Uterus (tissue), 4 donors: ENCODE measurements around the gene OR1J2. TPM values are rescaled to one million over a fixed set of nuclear protein-coding genes. Genes with fewer than 3 reads are reported as not detected.

Experiments used
- DNase-seq, 2 donors: peaks; one replicate each; pipeline ENCODE4 v3.0.0-alpha.2; 2019 to 2020
- H3K27ac ChIP-seq, 2 donors: fragments of 200-600 bp; sonication (generic); 1 replicate in 1 of 2; 2 replicates in 1 of 2; pipeline ENCODE4 v1.5.1; 2016 to 2018
- H3K27me3 ChIP-seq, 2 donors: fragments of 200-600 bp; sonication (generic); one replicate each; pipeline ENCODE4 v1.5.1; 2018 to 2019; ENCODE audit warnings: control low read depth in 1 of 2
- H3K36me3 ChIP-seq, 2 donors: fragments of 200-600 bp; sonication (generic); one replicate each; pipeline ENCODE4 v1.5.1; 2019; ENCODE audit warnings: control low read depth in 1 of 2
- H3K4me1 ChIP-seq, 2 donors: fragments of 200-600 bp; sonication (generic); one replicate each; pipeline ENCODE4 v1.5.1; 2018 to 2019; ENCODE audit warnings: control low read depth in 1 of 2
- H3K4me3 ChIP-seq, 2 donors: fragments of 200-600 bp; sonication (generic); 1 replicate in 1 of 2; 2 replicates in 1 of 2; pipeline ENCODE4 v1.5.1; 2018 to 2019; ENCODE audit warnings: mild to moderate bottlenecking in 1 of 2
- H3K9me3 ChIP-seq, 2 donors: fragments of 200-600 bp; sonication (generic); one replicate each; pipeline ENCODE4 v1.5.1; 2019; ENCODE audit warnings: control low read depth in 1 of 2
- CTCF ChIP-seq, 4 experiments: fragments of 200-600 bp in 2 of 4; fragments of 450-650 bp in 2 of 4; sonication (generic) in 2 of 4; IDR thresholded peaks; one replicate each; pipeline ENCODE4 v1.5.1; 2016 to 2019; ENCODE audit warnings: antibody characterized with exemption in 4 of 4, mild to moderate bottlenecking in 2 of 4, moderate library complexity in 1 of 4
- POLR2A ChIP-seq, 2 donors: fragments of 450-650 bp; IDR thresholded peaks; one replicate each; pipeline ENCODE4 v1.6.1; 2016; ENCODE audit warnings: antibody characterized with exemption in 2 of 2, mild to moderate bottlenecking in 1 of 2, moderate library complexity in 1 of 2
- intact Hi-C: fragments of 100-400 bp; cut with DNase I; formaldehyde crosslinking; loops from one replicate; pipeline ENCODE4 v1.15.1; 2023; ENCODE audit warnings: low total_unique reads
- total RNA-seq, 4 donors: library from RNA; depleted of rRNA in 3 of 4; stranded (reverse); fragments of >200 nt in 3 of 4; gene quantifications; one replicate each; pipeline versions ENCODE4 v1.1.0 to v1.2.4, GENCODE V29; 2014 to 2023
- donor health status: DM: yes; HTN: yes; CAD: no.

Gene OR1J2
- not detected for total RNA-seq

DNA sequence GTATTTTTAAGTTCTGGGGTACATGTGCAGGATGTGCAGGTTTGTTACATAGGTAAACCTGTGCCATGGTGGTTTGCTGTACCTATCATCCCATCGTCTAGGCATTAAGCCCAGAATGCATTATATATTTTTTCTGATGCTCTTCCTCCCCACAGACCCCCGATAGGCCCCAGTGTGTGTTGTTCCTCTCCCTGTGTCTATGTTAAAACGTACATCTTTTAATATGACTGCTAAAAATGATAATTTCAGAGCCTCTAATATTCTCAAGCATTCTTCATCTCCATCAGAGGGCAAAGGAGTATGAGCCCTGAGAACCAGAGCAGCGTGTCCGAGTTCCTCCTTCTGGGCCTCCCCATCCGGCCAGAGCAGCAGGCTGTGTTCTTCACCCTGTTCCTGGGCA is at the start of gene OR1J2:
Gene OR1J2, plus strand, starts transcription at position 301 of the 400 bp plus-strand sequence. Its CDS starts 0 bp downstream, at position 301.
- no peaks in the 10 kb centered on the region for H3K4me1 ChIP-seq
- no peak for DNase-seq
- intact Hi-C loops = no loop called here
- no peaks in the 10 kb centered on the region for H3K27me3 ChIP-seq
- H3K27ac ChIP-seq = no peak within 1 kb of the TSS
- H3K9me3 ChIP-seq = no peaks in the 10 kb centered on the region
- TF ChIP-seq POLR2A (IDR thresholded peaks at IDR 0.05) (no peak), CTCF (IDR thresholded peaks at IDR 0.05) (no peak)
- no peak within 1 kb of the TSS for H3K4me3 ChIP-seq
- H3K36me3 ChIP-seq = no peaks in the 10 kb centered on the region

GRCh38 chr9:122463828-122464632 is 46.6 kb upstream of the OR1J2 start:
- no peak for DNase-seq
- intact Hi-C loops = no loop called here
- Histone ChIP-seq H3K9me3 (no peaks in the 10 kb centered on the region), H3K36me3 (no peaks in the 10 kb centered on the region), H3K27me3 (no peaks in the 10 kb centered on the region), H3K27ac (no peak overlapping the region), H3K4me1 (no peaks in the 10 kb centered on the region), H3K4me3 (no peak overlapping the region)
- TF ChIP-seq CTCF (IDR thresholded peaks at IDR 0.05) (no peak), POLR2A (IDR thresholded peaks at IDR 0.05) (no peak)

- DNase-seq = peak; percentile 63 to 79
- Histone ChIP-seq H3K9me3 (no peaks in the 10 kb centered on the region), H3K27ac (no peak overlapping the region), H3K4me3 (peak overlapping the region; percentile 25 to 26), H3K27me3 (no peaks in the 10 kb centered on the region), H3K36me3 (no peaks in the 10 kb centered on the region), H3K4me1 (no peaks in the 10 kb centered on the region)
- peak; percentile 69 to 79 (median 78) for TF ChIP-seq CTCF (IDR thresholded peaks at IDR 0.05)
- TF ChIP-seq POLR2A (IDR thresholded peaks at IDR 0.05) = no peak
- intact Hi-C loops = no loop called here
These were observed 45.7 kb upstream of the OR1J2 start for GRCh38 chr9:122464633-122465567.

- intact Hi-C loops = no loop called here
- no peak overlapping the region for H3K27ac ChIP-seq
- no peaks in the 10 kb centered on the region for H3K9me3 ChIP-seq
- H3K4me1 ChIP-seq = no peaks in the 10 kb centered on the region
- TF ChIP-seq POLR2A (IDR thresholded peaks at IDR 0.05) (no peak), CTCF (IDR thresholded peaks at IDR 0.05) (no peak)
- no peaks in the 10 kb centered on the region for H3K27me3 ChIP-seq
- H3K4me3 ChIP-seq = no peak overlapping the region
- H3K36me3 ChIP-seq = no peaks in the 10 kb centered on the region
- DNase-seq = no peak
These were observed 44.1 kb upstream of the OR1J2 start for GRCh38 chr9:122466456-122466855.

- no peaks in the 10 kb centered on the region for H3K27me3 ChIP-seq
- no peak for DNase-seq
- TF ChIP-seq POLR2A (IDR thresholded peaks at IDR 0.05) (no peak), CTCF (IDR thresholded peaks at IDR 0.05) (no peak)
- H3K9me3 ChIP-seq = no peaks in the 10 kb centered on the region
- intact Hi-C loops = no loop called here
- H3K4me3 ChIP-seq = no peak overlapping the region
- H3K27ac ChIP-seq = no peak overlapping the region
- no peaks in the 10 kb centered on the region for H3K36me3 ChIP-seq
- no peaks in the 10 kb centered on the region for H3K4me1 ChIP-seq
These were observed 41.9 kb upstream of the OR1J2 start for GRCh38 chr9:122468735-122469134.
